Measurements from ENCODE around the gene NRN1L.

DNA sequence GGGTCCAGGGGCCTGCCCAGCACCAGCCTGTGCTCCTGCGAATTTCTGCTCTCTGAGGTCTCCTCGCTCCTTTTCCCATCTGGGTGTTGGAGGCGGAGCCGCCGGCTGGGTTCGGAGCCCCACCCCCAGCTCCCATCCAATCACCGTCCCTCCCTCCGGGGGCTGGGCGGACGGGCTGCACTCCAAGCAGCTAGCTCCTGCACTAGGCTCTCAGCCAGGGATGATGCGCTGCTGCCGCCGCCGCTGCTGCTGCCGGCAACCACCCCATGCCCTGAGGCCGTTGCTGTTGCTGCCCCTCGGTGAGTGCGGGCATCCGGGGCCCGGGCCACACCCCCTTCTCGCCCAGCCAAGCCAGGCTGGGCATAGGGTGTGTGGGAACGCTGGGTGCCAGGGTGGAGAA lies at the start of gene NRN1L:
- TF ChIP-seq, protein P1, sequence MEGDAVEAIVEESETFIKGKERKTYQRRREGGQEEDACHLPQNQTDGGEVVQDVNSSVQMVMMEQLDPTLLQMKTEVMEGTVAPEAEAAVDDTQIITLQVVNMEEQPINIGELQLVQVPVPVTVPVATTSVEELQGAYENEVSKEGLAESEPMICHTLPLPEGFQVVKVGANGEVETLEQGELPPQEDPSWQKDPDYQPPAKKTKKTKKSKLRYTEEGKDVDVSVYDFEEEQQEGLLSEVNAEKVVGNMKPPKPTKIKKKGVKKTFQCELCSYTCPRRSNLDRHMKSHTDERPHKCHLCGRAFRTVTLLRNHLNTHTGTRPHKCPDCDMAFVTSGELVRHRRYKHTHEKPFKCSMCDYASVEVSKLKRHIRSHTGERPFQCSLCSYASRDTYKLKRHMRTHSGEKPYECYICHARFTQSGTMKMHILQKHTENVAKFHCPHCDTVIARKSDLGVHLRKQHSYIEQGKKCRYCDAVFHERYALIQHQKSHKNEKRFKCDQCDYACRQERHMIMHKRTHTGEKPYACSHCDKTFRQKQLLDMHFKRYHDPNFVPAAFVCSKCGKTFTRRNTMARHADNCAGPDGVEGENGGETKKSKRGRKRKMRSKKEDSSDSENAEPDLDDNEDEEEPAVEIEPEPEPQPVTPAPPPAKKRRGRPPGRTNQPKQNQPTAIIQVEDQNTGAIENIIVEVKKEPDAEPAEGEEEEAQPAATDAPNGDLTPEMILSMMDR (IDR thresholded peaks at IDR 0.05), result no peak
- TF ChIP-seq POLR2A (IDR thresholded peaks at IDR 0.05), result no peak

All from esophagus squamous epithelium (tissue), 4 donors.